ENCODE measurements around the gene MINK1.

GRCh38 chr17:4858882-4859260 lies 25.7 kb downstream of the MINK1 start:
- no peak for TF ChIP-seq CTCF (IDR thresholded peaks at IDR 0.05)
- TF ChIP-seq POLR2A (IDR thresholded peaks at IDR 0.05), result no peak

Data from Peyer's patch (tissue), 4 donors.